BLaER1 treated with 17β-estradiol and CSF1 and Interleukin-3, amounts not matched to agents 10 nM and 100 nM (cell line): ENCODE results near the gene TMEM37.

Experiments used
- H3K27ac ChIP-seq, 11 experiments: shearing (Covaris generic); formaldehyde crosslinking; 2 replicates each; pipeline ENCODE4 v1.8.1; 2022
- H3K27me3 ChIP-seq, 11 experiments: shearing (Covaris generic); formaldehyde crosslinking; 2 replicates each; pipeline ENCODE4 v1.8.1; 2022
- H3K36me3 ChIP-seq, 11 experiments: shearing (Covaris generic); formaldehyde crosslinking; 2 replicates each; pipeline ENCODE4 v1.8.1; 2022
- H3K4me1 ChIP-seq, 10 experiments: shearing (Covaris generic); formaldehyde crosslinking; 2 replicates each; pipeline ENCODE4 v1.8.1; 2022
- H3K4me2 ChIP-seq, 11 experiments: shearing (Covaris generic); formaldehyde crosslinking; 2 replicates each; pipeline ENCODE4 v1.8.1; 2022
- H3K4me3 ChIP-seq, 10 experiments: shearing (Covaris generic); formaldehyde crosslinking; 2 replicates each; pipeline ENCODE4 v1.8.1; 2022
- H3K9ac ChIP-seq, 11 experiments: shearing (Covaris generic); formaldehyde crosslinking; 2 replicates each; pipeline ENCODE4 v1.8.1; 2022
- H3K9me3 ChIP-seq, 11 experiments: shearing (Covaris generic); formaldehyde crosslinking; replicated peaks in 1 of 11; 2 replicates each; pipeline ENCODE4 v1.8.1; 2022
- H4K20me1 ChIP-seq, 11 experiments: shearing (Covaris generic); formaldehyde crosslinking; 2 replicates each; pipeline ENCODE4 v1.8.1; 2022
- Cebpa-rat ChIP-seq, 11 experiments: shearing (Covaris generic); IDR thresholded peaks; 2 replicates each; pipeline ENCODE4 v1.8.1; 2022

The TMEM37 gene

GRCh38 chr2:119431155-119431975 is at the start of gene TMEM37:
Gene TMEM37 (plus strand): TSS chr2:119431854. CDS start chr2:119431904, 50 bp downstream.
- Histone ChIP-seq H3K9me3 (no peaks in the 10 kb centered on the region), H3K27me3 (peaks cover 0 to 26% (median 14%) of the 10 kb centered on the region in 11 experiments; a peak in 16 of 22 replicates), H4K20me1 (peaks cover 8 to 43% (median 18%) of the 10 kb centered on the region in 11 experiments; a peak in 15 of 22 replicates), H3K4me2 (peak within 1 kb of the TSS; percentile 78 to 99 (median 95)), H3K36me3 (peaks cover 0 to 21% (median 0%) of the 10 kb centered on the region in 11 experiments; a peak in 4 of 22 replicates), H3K9ac (peak within 1 kb of the TSS; percentile 56 to 97 (median 76); a peak in 21 of 22 replicates), H3K4me3 (peak within 1 kb of the TSS; percentile 53 to 79 (median 61)), H3K27ac (peak within 1 kb of the TSS; percentile 50 to 97 (median 71); a peak in 21 of 22 replicates), H3K4me1 (peaks cover 21 to 81% (median 32%) of the 10 kb centered on the region in 10 experiments)
- TF ChIP-seq Cebpa-rat (IDR thresholded peaks at IDR 0.05), result no peak

GRCh38 chr2:119383410-119384140 is 48.1 kb upstream of the TMEM37 start:
- Histone ChIP-seq H3K36me3 (no peaks in the 10 kb centered on the region), H3K9ac (no peak overlapping the region), H3K4me3 (no peak overlapping the region), H4K20me1 (no peaks in the 10 kb centered on the region), H3K9me3 (0 out of 22 replicates have a peak, but pooled peaks cover 0 to 4% (median 0%) of the 10 kb centered on the region in 11 experiments), H3K27ac (peak overlapping the region in 4 of 11 experiments; percentile 5 to 23 (median 11); a peak in 2 of 22 replicates), H3K4me2 (peak overlapping the region; percentile 21 to 86 (median 64); a peak in 19 of 22 replicates), H3K27me3 (no peaks in the 10 kb centered on the region), H3K4me1 (peaks cover 54 to 75% (median 64%) of the 10 kb centered on the region in 10 experiments)
- TF ChIP-seq Cebpa-rat (IDR thresholded peaks at IDR 0.05), result no peak

- Histone ChIP-seq H3K9me3 (0 out of 22 replicates have a peak, but pooled peaks cover 0 to 4% (median 0%) of the 10 kb centered on the region in 11 experiments), H4K20me1 (no peaks in the 10 kb centered on the region), H3K4me1 (peaks cover 66 to 75% (median 68%) of the 10 kb centered on the region in 10 experiments), H3K27ac (peak overlapping the region in 2 of 11 experiments; percentile 7 to 17; a peak in 3 of 22 replicates), H3K36me3 (no peaks in the 10 kb centered on the region), H3K9ac (no peak overlapping the region), H3K4me2 (peak overlapping the region; percentile 28 to 86 (median 78); a peak in 21 of 22 replicates), H3K4me3 (no peak overlapping the region), H3K27me3 (no peaks in the 10 kb centered on the region)
- no peak for TF ChIP-seq Cebpa-rat (IDR thresholded peaks at IDR 0.05)
Measured at GRCh38 chr2:119384971-119385370, 46.7 kb upstream of the TMEM37 start.

- Histone ChIP-seq H3K36me3 (no peaks in the 10 kb centered on the region), H3K27ac (peak overlapping the region in 4 of 11 experiments; percentile 17 to 29 (median 20); a peak in 3 of 22 replicates), H3K4me3 (no peak overlapping the region), H3K9ac (no peak overlapping the region), H3K27me3 (no peaks in the 10 kb centered on the region), H3K9me3 (0 out of 22 replicates have a peak, but pooled peaks cover 0 to 4% (median 0%) of the 10 kb centered on the region in 11 experiments), H3K4me1 (peaks cover 67 to 78% (median 73%) of the 10 kb centered on the region in 10 experiments), H3K4me2 (peak overlapping the region in 10 of 11 experiments; percentile 40 to 86 (median 78); a peak in 20 of 22 replicates), H4K20me1 (no peaks in the 10 kb centered on the region)
- TF ChIP-seq Cebpa-rat (IDR thresholded peaks at IDR 0.05), result no peak
Measured at GRCh38 chr2:119385466-119385865, 46.2 kb upstream of the TMEM37 start.

- no peaks in the 10 kb centered on the region for H3K27me3 ChIP-seq
- H3K4me3 ChIP-seq, result peak overlapping the region; percentile 2 to 51 (median 39); a peak in 14 of 20 replicates
- H3K4me1 ChIP-seq, result peaks cover 67 to 78% (median 73%) of the 10 kb centered on the region in 10 experiments
- H3K9ac ChIP-seq, result peak overlapping the region; percentile 65 to 81 (median 74); a peak in 21 of 22 replicates
- H3K9me3 ChIP-seq, result 0 out of 22 replicates have a peak, but pooled peaks cover 0 to 4% (median 0%) of the 10 kb centered on the region in 11 experiments
- H4K20me1 ChIP-seq, result no peaks in the 10 kb centered on the region
- no peaks in the 10 kb centered on the region for H3K36me3 ChIP-seq
- H3K27ac ChIP-seq, result peak overlapping the region; percentile 74 to 94 (median 86)
- peak in 10 of 11 experiments; percentile 71 to 91 (median 86); a peak in 18 of 22 replicates for TF ChIP-seq Cebpa-rat (IDR thresholded peaks at IDR 0.05)
- H3K4me2 ChIP-seq, result peak overlapping the region; percentile 65 to 86 (median 80)
Measured at GRCh38 chr2:119387381-119388129, 44.1 kb upstream of the TMEM37 start.

- H3K27ac ChIP-seq, result peak overlapping the region in 9 of 11 experiments; percentile 50 to 94 (median 88); a peak in 14 of 22 replicates
- no peaks in the 10 kb centered on the region for H3K36me3 ChIP-seq
- peaks cover 51 to 66% (median 54%) of the 10 kb centered on the region in 10 experiments for H3K4me1 ChIP-seq
- H3K9me3 ChIP-seq, result 0 out of 22 replicates have a peak, but pooled peaks cover 0 to 4% (median 0%) of the 10 kb centered on the region in 11 experiments
- H3K4me2 ChIP-seq, result peak overlapping the region; percentile 65 to 86 (median 80)
- TF ChIP-seq Cebpa-rat (IDR thresholded peaks at IDR 0.05), result no peak
- peak overlapping the region in 5 of 11 experiments; percentile 6 to 25 (median 23); a peak in 4 of 22 replicates for H3K9ac ChIP-seq
- 0 out of 20 replicates have a peak overlapping the region, but pooled peaks of 1 of the 10 experiments have one; percentile 3 for H3K4me3 ChIP-seq
- no peaks in the 10 kb centered on the region for H4K20me1 ChIP-seq
- no peaks in the 10 kb centered on the region for H3K27me3 ChIP-seq
Measured at GRCh38 chr2:119389615-119390306, 41.9 kb upstream of the TMEM37 start.

GRCh38 chr2:119393971-119394748 is 37.5 kb upstream of the TMEM37 start:
- Histone ChIP-seq H3K4me3 (no peak overlapping the region), H3K4me1 (peaks cover 17 to 37% (median 23%) of the 10 kb centered on the region in 10 experiments), H3K4me2 (no peak overlapping the region), H4K20me1 (no peaks in the 10 kb centered on the region), H3K27ac (no peak overlapping the region), H3K27me3 (no peaks in the 10 kb centered on the region), H3K9ac (no peak overlapping the region), H3K36me3 (no peaks in the 10 kb centered on the region), H3K9me3 (no peaks in the 10 kb centered on the region)
- no peak for TF ChIP-seq Cebpa-rat (IDR thresholded peaks at IDR 0.05)
